ENCODE results near the gene SARDH. TPM values are rescaled to one million over a fixed set of nuclear protein-coding genes. Genes with fewer than 3 reads are reported as not detected.

SARDH gene
- total and polyA plus RNA-seq, 2 of the 8 experiments (the other 6 are each of a cell fraction or from before 2014, with no cell fraction given), result 6.4 to 7.4 TPM

DNA sequence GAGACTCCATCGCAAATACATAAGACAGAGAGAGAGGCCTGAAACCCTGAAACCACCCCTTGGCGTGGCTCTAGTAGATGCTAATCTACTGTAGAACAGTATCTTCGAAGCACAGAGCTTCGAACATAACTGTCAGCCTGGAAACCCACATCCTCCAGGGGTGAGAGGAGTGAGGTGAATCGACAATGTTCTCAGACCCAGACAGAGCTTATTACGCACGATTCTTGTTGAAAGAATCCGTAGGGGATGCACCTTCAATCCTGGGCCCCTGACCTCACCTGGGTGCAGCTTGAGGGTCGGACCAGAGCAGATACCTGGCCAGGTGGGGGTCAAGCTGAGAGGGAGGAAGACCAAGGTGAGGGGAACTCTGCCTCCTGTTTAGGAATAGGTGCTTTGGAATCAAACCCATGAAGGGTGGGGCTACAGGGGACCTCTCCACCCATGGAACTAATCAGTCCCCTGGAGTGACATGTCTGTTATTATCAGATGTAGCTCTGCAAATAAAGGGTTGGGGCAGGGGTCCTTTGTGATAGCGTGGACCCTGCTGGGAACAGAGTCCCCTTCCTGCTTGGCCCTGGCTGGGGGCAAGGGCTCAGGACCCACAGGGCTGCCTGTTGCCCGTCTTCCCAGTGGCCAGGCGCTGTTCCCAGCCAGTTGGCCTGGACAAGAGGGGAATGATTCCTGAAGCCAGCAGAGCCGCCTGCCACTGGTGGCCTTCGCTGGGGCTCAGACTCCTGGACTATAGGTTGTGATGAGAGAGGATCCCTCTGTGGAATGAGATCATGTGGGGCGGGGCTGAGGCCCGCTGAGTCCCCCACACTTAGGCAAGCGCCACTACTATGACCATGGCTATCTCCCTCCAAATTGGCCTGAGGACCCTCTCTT, 60.8 kb downstream of the SARDH start (continued):
- TF ChIP-seq EP300 (IDR thresholded peaks at IDR 0.05; ENCODE audit: borderline replicate concordance in 1 of 2, low read depth in 2 of 2, low read length in 2 of 2), result no peak
- TF ChIP-seq HDAC2 (IDR thresholded peaks at IDR 0.05; ENCODE audit: borderline replicate concordance in 1 of 2, low read depth in 2 of 2, low read length in 2 of 2), result no peak
